CD14-positive monocyte (primary cell): ENCODE measurements around the gene TEX44. TPM values are rescaled to one million over a fixed set of nuclear protein-coding genes. Genes with fewer than 3 reads are reported as not detected.

Experiments
- DNase-seq, 3 donors: peaks; one replicate each; pipeline ENCODE4 v3.0.0-alpha.2; 2011 to 2022
- H2AFZ ChIP-seq: 2 replicates; pipeline ENCODE4 v1.6.0; 2012; ENCODE audit warnings: mild to moderate bottlenecking, low read depth, low read length, inconsistent platforms; ENCODE audit not compliant: insufficient read depth, poor library complexity, severe bottlenecking
- H3K27ac ChIP-seq, 2 donors: 1 replicate in 1 of 2; 2 replicates in 1 of 2; pipeline ENCODE4 v1.5.1; 2012 to 2013; ENCODE audit warnings: low read length in 2 of 2, control low read depth in 1 of 2, inconsistent platforms in 1 of 2, low read depth in 1 of 2, mild to moderate bottlenecking in 1 of 2
- H3K27me3 ChIP-seq, 2 donors: one replicate each; pipeline versions ENCODE4 v1.6.0 to v1.6.1; 2011 to 2013; ENCODE audit warnings: low read length in 2 of 2; ENCODE audit not compliant: control insufficient read depth in 2 of 2, insufficient read depth in 2 of 2
- H3K36me3 ChIP-seq, 2 donors: replicated peaks in 1 of 2; 1 replicate in 1 of 2; 2 replicates in 1 of 2; pipeline versions ENCODE4 v1.5.1 to v1.6.1; 2012 to 2013; ENCODE audit warnings: low read length in 2 of 2, control low read depth in 1 of 2, inconsistent platforms in 1 of 2, mild to moderate bottlenecking in 1 of 2; ENCODE audit not compliant: insufficient read depth in 2 of 2, control insufficient read depth in 1 of 2
- H3K4me1 ChIP-seq, 2 donors: 1 replicate in 1 of 2; 2 replicates in 1 of 2; pipeline versions ENCODE4 v1.5.1 to v1.6.1; 2012 to 2013; ENCODE audit warnings: low read length in 2 of 2, control low read depth in 1 of 2, inconsistent platforms in 1 of 2, mild to moderate bottlenecking in 1 of 2, moderate library complexity in 1 of 2; ENCODE audit not compliant: insufficient read depth in 2 of 2, control insufficient read depth in 1 of 2
- H3K4me2 ChIP-seq: replicated peaks from 2 replicates; pipeline ENCODE3; 2012; ENCODE audit warnings: low read length, moderate library complexity, mild to moderate bottlenecking; ENCODE audit not compliant: poor library complexity, severe bottlenecking; ENCODE audit errors: extremely low read depth
- H3K4me3 ChIP-seq, 3 experiments: fragments of 200-600 bp in 1 of 3; sonication (generic) in 1 of 3; replicated peaks in 1 of 3; 1 replicate in 2 of 3; 2 replicates in 1 of 3; pipeline ENCODE4 v1.5.1; 2011 to 2013; ENCODE audit warnings: low read length in 3 of 3, mild to moderate bottlenecking in 3 of 3, control low read depth in 2 of 3, low read depth in 2 of 3, inconsistent platforms in 1 of 3, moderate library complexity in 1 of 3
- H3K79me2 ChIP-seq: 2 replicates; pipeline ENCODE4 v1.6.0; 2012; ENCODE audit warnings: mild to moderate bottlenecking, control low read depth, inconsistent platforms, low read length, moderate library complexity; ENCODE audit not compliant: insufficient read depth
- H3K9ac ChIP-seq: 2 replicates; pipeline ENCODE4 v1.6.0; 2017; ENCODE audit warnings: low read length, mild to moderate bottlenecking; ENCODE audit not compliant: insufficient read depth, poor library complexity, severe bottlenecking
- H3K9me3 ChIP-seq, 2 donors: replicated peaks in 1 of 2; 1 replicate in 1 of 2; 2 replicates in 1 of 2; pipeline versions ENCODE4 v1.5.1 to v1.6.1; 2012 to 2013; ENCODE audit warnings: low read length in 2 of 2, control low read depth in 1 of 2; ENCODE audit not compliant: control insufficient read depth in 1 of 2, insufficient read depth in 1 of 2
- H4K20me1 ChIP-seq: 2 replicates; pipeline ENCODE4 v1.6.0; 2012; ENCODE audit warnings: mild to moderate bottlenecking, low read length, control low read depth, moderate library complexity; ENCODE audit not compliant: insufficient read depth
- H3K27ac Mint-ChIP-seq, 7 donors: one replicate each; pipeline ENCODE4 v1.8.0; 2020; ENCODE audit warnings: mild to moderate bottlenecking in 7 of 7, mixed read lengths in 7 of 7, moderate library complexity in 6 of 7, inconsistent platforms in 2 of 7
- H3K27me3 Mint-ChIP-seq, 3 donors: one replicate each; pipeline ENCODE4 v1.8.0; 2021 to 2022; ENCODE audit warnings: low read depth in 3 of 3, mild to moderate bottlenecking in 3 of 3, mixed read lengths in 3 of 3, moderate library complexity in 3 of 3, inconsistent platforms in 1 of 3
- H3K36me3 Mint-ChIP-seq, 2 donors: one replicate each; pipeline ENCODE4 v1.8.0; 2020; ENCODE audit warnings: mixed read lengths in 2 of 2, inconsistent platforms in 1 of 2, mild to moderate bottlenecking in 1 of 2
- H3K4me1 Mint-ChIP-seq: one replicate; pipeline ENCODE4 v1.8.0; 2020; ENCODE audit warnings: mild to moderate bottlenecking, mixed read lengths
- H3K4me3 Mint-ChIP-seq, 2 donors: one replicate each; pipeline ENCODE4 v1.8.0; 2020; ENCODE audit warnings: mild to moderate bottlenecking in 2 of 2, mixed read lengths in 2 of 2, moderate library complexity in 1 of 2
- H3K9me3 Mint-ChIP-seq, 7 donors: one replicate each; pipeline ENCODE4 v1.8.0; 2020 to 2022; ENCODE audit warnings: mixed read lengths in 7 of 7, mild to moderate bottlenecking in 6 of 7, moderate library complexity in 6 of 7, inconsistent platforms in 2 of 7
- CTCF ChIP-seq: fragments of 200-600 bp; IDR thresholded peaks from one replicate; pipeline ENCODE4 v1.8.0; 2022; ENCODE audit warnings: antibody characterized with exemption, mild to moderate bottlenecking
- WGBS: methylation state at CpG from one replicate; pipeline ENCODE4 v1.1.5; 2013; ENCODE audit warnings: missing lambda C conversion rate; ENCODE audit not compliant: insufficient coverage; 5-methylcytosine and 5-hydroxymethylcytosine counted together
- intact Hi-C, 2 donors: fragments of 100-400 bp; cut with micrococcal nuclease; formaldehyde crosslinking; loops; one replicate each; pipeline versions ENCODE4 v1.15.0 to v1.15.1; 2023
- polyA plus RNA-seq, 3 donors: library from polyadenylated mRNA; depleted of rRNA in 1 of 3; unstranded in 2 of 3; stranded (reverse) in 1 of 3; fragments of 300-500 nt in 2 of 3; fragments of >200 nt in 1 of 3; fragmentation: Illumina TruSeq in 2 of 3; gene quantifications; 1 replicate in 2 of 3; 2 replicates in 1 of 3; pipeline ENCODE4 v1.2.3, GENCODE V29; 2012 to 2021

Gene TEX44
- polyA plus RNA-seq, 3 donors, result not detected

GRCh38 chr2:231627384-231628120 is 34.9 kb downstream of the TEX44 start:
- Mint-ChIP-seq H3K4me1 (peaks cover 8% of the 10 kb centered on the region), H3K36me3 (no peaks in the 10 kb centered on the region), H3K9me3 (peaks cover 0 to 2% (median 0%) of the 10 kb centered on the region in 7 donors), H3K27me3 (peaks cover 1 to 11% (median 4%) of the 10 kb centered on the region in 3 donors), H3K27ac (peak overlapping the region in 1 of 7 donors; percentile 3), H3K4me3 (no peak overlapping the region)
- DNase-seq, result no peak
- Histone ChIP-seq H3K4me3 (no peak overlapping the region), H3K9me3 (no peaks in the 10 kb centered on the region), H3K4me2 (no peak overlapping the region), H3K36me3 (no peaks in the 10 kb centered on the region), H3K4me1 (peaks cover 0 to 2% of the 10 kb centered on the region in 2 donors), H3K79me2 (no peaks in the 10 kb centered on the region), H2AFZ (peak overlapping the region; percentile 5), H4K20me1 (no peaks in the 10 kb centered on the region), H3K27ac (no peak overlapping the region), H3K9ac (peak overlapping the region; percentile 21), H3K27me3 (no peaks in the 10 kb centered on the region)
- intact Hi-C loops, result no loop called here
- 96% methylated on average over 3 of the region's 10 CpGs for WGBS
- TF ChIP-seq CTCF, result no peak

- no peak for TF ChIP-seq CTCF
- H3K27me3 Mint-ChIP-seq, result peaks cover 1 to 3% (median 3%) of the 10 kb centered on the region in 3 donors
- no peaks in the 10 kb centered on the region for H3K36me3 Mint-ChIP-seq
- Histone ChIP-seq H2AFZ (no peak overlapping the region), H3K4me2 (no peak overlapping the region), H4K20me1 (no peaks in the 10 kb centered on the region), H3K27ac (no peak overlapping the region), H3K79me2 (no peaks in the 10 kb centered on the region), H3K4me1 (peaks cover 0 to 2% of the 10 kb centered on the region in 2 donors), H3K9ac (no peak overlapping the region), H3K36me3 (no peaks in the 10 kb centered on the region), H3K9me3 (no peaks in the 10 kb centered on the region), H3K4me3 (no peak overlapping the region), H3K27me3 (no peaks in the 10 kb centered on the region)
- no peak overlapping the region for H3K4me3 Mint-ChIP-seq
- no peak for DNase-seq
- H3K27ac Mint-ChIP-seq, result no peak overlapping the region
- no peaks in the 10 kb centered on the region for H3K9me3 Mint-ChIP-seq
- 100% methylated on average over 3 of the region's 14 CpGs for WGBS
- intact Hi-C loops, result no loop called here
- H3K4me1 Mint-ChIP-seq, result peaks cover 8% of the 10 kb centered on the region
Observed at GRCh38 chr2:231632559-231633142, 40.0 kb downstream of the TEX44 start.
